Mesothelial cell of epicardium (in vitro differentiated cells): Measurements from ENCODE around the gene RPL3. TPM values are rescaled to one million over a fixed set of nuclear protein-coding genes. Genes with fewer than 3 reads are reported as not detected.

Experiments
- DNase-seq, 2 experiments: peaks; one replicate each; pipeline ENCODE4 v3.0.0; 2021; ENCODE audit warnings: low spot score in 2 of 2; ENCODE audit not compliant: unreplicated experiment in 2 of 2
- H3K27ac Mint-ChIP-seq: 2 replicates; pipeline ENCODE4 v1.8.0; 2021; ENCODE audit warnings: mixed read lengths
- H3K27me3 Mint-ChIP-seq: 2 replicates; pipeline ENCODE4 v1.8.0; 2021; ENCODE audit warnings: low read depth, mixed read lengths
- H3K36me3 Mint-ChIP-seq: 2 replicates; pipeline ENCODE4 v1.8.0; 2021; ENCODE audit warnings: mixed read lengths
- H3K4me1 Mint-ChIP-seq: 2 replicates; pipeline ENCODE4 v1.8.0; 2021; ENCODE audit warnings: mixed read lengths
- H3K4me3 Mint-ChIP-seq: 2 replicates; pipeline ENCODE4 v1.8.0; 2021; ENCODE audit warnings: mild to moderate bottlenecking, moderate library complexity, mixed read lengths
- H3K9me3 Mint-ChIP-seq: 2 replicates; pipeline ENCODE4 v1.8.0; 2021; ENCODE audit warnings: mixed read lengths
- total RNA-seq: library from RNA; stranded (reverse); gene quantifications from 3 replicates; pipeline ENCODE4 v1.2.1, GENCODE V29; 2021
- TF ChIP-seq, protein P1 (sequence below): fragments of 200-600 bp; sonication (generic); IDR thresholded peaks from one replicate; pipeline ENCODE4 v1.5.0; 2021; ENCODE audit warnings: antibody characterized with exemption; ENCODE audit not compliant: unreplicated experiment

RPL3 gene
- total RNA-seq, 1 donor from 2014 or later, result 2,423 TPM

DNA sequence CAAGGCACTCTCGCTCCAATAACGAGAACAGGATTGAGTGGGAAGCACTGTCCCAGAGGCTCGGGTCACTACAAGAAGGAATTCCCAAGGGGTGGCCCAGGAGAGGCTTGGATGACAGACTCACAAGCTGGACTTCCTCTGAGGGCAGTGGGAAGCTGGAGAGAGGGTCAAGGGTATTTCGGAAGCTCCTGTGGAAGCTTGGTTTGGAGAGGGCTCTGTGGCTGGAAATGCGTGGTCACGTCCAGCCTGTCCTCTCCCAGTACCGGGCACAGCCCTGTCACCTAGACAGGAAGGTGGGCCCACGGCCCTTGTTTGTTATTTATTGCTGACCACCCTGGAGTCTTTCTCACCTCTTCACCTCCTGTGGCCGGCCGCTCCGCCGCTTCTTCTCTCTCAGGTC, 35.7 kb upstream of the RPL3 start:
- H3K36me3 Mint-ChIP-seq, result peaks cover 11% of the 10 kb centered on the region
- TF ChIP-seq, protein P1, sequence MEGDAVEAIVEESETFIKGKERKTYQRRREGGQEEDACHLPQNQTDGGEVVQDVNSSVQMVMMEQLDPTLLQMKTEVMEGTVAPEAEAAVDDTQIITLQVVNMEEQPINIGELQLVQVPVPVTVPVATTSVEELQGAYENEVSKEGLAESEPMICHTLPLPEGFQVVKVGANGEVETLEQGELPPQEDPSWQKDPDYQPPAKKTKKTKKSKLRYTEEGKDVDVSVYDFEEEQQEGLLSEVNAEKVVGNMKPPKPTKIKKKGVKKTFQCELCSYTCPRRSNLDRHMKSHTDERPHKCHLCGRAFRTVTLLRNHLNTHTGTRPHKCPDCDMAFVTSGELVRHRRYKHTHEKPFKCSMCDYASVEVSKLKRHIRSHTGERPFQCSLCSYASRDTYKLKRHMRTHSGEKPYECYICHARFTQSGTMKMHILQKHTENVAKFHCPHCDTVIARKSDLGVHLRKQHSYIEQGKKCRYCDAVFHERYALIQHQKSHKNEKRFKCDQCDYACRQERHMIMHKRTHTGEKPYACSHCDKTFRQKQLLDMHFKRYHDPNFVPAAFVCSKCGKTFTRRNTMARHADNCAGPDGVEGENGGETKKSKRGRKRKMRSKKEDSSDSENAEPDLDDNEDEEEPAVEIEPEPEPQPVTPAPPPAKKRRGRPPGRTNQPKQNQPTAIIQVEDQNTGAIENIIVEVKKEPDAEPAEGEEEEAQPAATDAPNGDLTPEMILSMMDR, result no peak
- H3K27ac Mint-ChIP-seq, result no peak overlapping the region
- H3K27me3 Mint-ChIP-seq, result no peaks in the 10 kb centered on the region
- H3K4me3 Mint-ChIP-seq, result no peak overlapping the region
- H3K4me1 Mint-ChIP-seq, result peaks cover 22% of the 10 kb centered on the region
- H3K9me3 Mint-ChIP-seq, result no peaks in the 10 kb centered on the region
- DNase-seq, result no peak

DNA sequence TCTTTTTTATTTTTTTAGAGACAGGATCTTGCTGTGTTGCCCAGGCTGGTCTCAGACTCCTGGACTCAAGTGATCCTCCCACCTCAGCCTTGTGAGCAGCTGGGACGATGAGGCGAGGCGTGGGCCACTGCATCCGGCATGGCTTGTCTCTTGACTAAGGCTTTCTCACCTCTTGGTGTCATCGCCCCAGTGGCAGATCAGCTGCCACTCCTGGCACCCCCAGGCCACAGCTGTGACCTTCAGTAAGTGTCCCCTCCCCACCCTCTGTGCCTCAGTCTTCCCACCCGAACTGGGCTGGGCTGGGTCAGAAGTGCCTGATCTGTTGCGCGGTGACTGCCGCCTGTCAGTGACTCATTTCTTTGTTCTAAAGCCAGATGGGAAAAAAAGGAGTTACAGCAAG, 33.9 kb upstream of the RPL3 start:
- Mint-ChIP-seq H3K4me3 (no peak overlapping the region), H3K36me3 (peaks cover 5% of the 10 kb centered on the region), H3K4me1 (peaks cover 26% of the 10 kb centered on the region), H3K27me3 (no peaks in the 10 kb centered on the region), H3K27ac (no peak overlapping the region), H3K9me3 (no peaks in the 10 kb centered on the region)
- TF ChIP-seq, protein P1, result no peak
- DNase-seq, result no peak

GRCh38 chr22:39352306-39352891, 33.0 kb upstream of the RPL3 start:
- Mint-ChIP-seq H3K36me3 (peaks cover 2% of the 10 kb centered on the region), H3K9me3 (no peaks in the 10 kb centered on the region), H3K4me3 (no peak overlapping the region), H3K27ac (no peak overlapping the region), H3K27me3 (no peaks in the 10 kb centered on the region), H3K4me1 (peaks cover 26% of the 10 kb centered on the region)
- TF ChIP-seq, protein P1, result no peak
- no peak for DNase-seq

- H3K36me3 Mint-ChIP-seq, result peaks cover 2% of the 10 kb centered on the region
- peak overlapping the region; percentile 82 for H3K4me3 Mint-ChIP-seq
- H3K27me3 Mint-ChIP-seq, result no peaks in the 10 kb centered on the region
- no peaks in the 10 kb centered on the region for H3K9me3 Mint-ChIP-seq
- peak overlapping the region; percentile 77 for H3K27ac Mint-ChIP-seq
- peak in 1 of 2 experiments; percentile 42 for DNase-seq
- TF ChIP-seq, protein P1, result no peak
- peaks cover 26% of the 10 kb centered on the region for H3K4me1 Mint-ChIP-seq
Measured at GRCh38 chr22:39351689-39352214, 32.3 kb upstream of the RPL3 start.

DNA sequence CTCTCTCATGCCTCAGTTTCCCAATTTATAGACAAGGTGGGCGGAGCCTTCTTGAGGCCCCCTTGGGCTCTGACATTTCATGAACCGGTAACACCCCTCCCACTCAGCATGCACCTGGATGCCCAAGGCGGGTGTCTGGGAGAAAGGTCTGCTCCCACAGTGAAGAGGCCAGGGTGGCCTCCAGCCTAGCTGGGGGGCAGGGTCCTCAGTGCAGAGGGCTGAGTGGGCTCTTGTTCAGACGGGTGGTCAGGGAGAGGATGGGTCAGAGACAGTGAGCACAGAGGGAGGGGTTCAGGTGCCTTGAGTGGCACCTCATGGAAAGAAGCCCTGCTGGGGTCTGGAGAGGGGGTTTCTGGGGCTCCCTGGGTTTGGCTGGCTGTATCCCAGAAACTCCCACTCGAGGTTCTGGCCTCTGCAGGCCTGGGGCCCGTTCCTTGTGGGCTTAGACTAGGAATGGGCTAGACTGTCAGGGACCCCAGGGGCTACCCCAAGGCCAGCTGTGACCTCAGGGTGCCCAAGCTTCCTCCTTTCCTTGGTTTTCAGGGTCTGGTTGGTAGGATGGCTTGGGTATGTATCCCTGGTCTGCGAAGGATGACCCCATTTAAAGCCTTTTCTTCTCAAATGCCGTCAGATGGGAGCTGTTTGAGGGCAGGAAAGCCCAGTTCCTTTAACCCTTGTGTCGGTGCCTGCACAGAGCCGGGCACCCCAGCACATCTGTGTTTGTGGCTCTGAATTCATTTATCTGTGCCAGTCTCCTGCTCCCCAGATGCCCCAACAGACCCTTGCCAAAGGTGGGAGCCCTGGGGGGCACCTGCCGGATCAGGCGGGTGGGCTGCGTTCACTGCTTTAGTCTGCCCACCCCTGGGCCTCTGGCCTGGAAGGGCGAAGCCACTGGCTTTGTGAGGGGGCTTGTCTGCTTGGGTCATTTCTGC, 31.6 kb upstream of the RPL3 start:
- peak overlapping the region; percentile 82 for H3K4me3 Mint-ChIP-seq
- H3K27me3 Mint-ChIP-seq, result no peaks in the 10 kb centered on the region
- peaks cover 24% of the 10 kb centered on the region for H3K4me1 Mint-ChIP-seq
- H3K9me3 Mint-ChIP-seq, result no peaks in the 10 kb centered on the region
- TF ChIP-seq, protein P1, result no peak
- no peaks in the 10 kb centered on the region for H3K36me3 Mint-ChIP-seq
- no peak for DNase-seq
- peak overlapping the region; percentile 77 for H3K27ac Mint-ChIP-seq
